Measurements from ENCODE around the gene ADH5.
"Not testable (repeated sequence)": the region's sequence is repeated elsewhere in the genome, so short reads cannot be mapped to it uniquely, and the experiment has no call there.

The ADH5 gene

GRCh38 chr4:99088481-99089365 is at the start of gene ADH5:
Gene ADH5 (minus strand): TSS chr4:99088788. CDS start chr4:99088700, 88 bp downstream.
- DNase-seq (ENCODE audit: low read depth, low spot score), result peak; percentile 94

- DNase-seq (ENCODE audit: low read depth, low spot score), result no peak
These were observed 47.7 kb upstream of the ADH5 start for GRCh38 chr4:99136329-99136728.

- no peak for DNase-seq (ENCODE audit: low read depth, low spot score)
These were observed 47.1 kb upstream of the ADH5 start for GRCh38 chr4:99135541-99136162.

GRCh38 chr4:99134586-99134985 is 46.0 kb upstream of the ADH5 start:
- DNase-seq (ENCODE audit: low read depth, low spot score), result no peak

GRCh38 chr4:99131378-99131777 is 42.8 kb upstream of the ADH5 start:
- no peak for DNase-seq (ENCODE audit: low read depth, low spot score)

- no peak for DNase-seq (ENCODE audit: low read depth, low spot score)
These were observed 37.8 kb upstream of the ADH5 start for GRCh38 chr4:99126376-99126775.

GRCh38 chr4:99121008-99121407 is 32.4 kb upstream of the ADH5 start:
- no peak for DNase-seq (ENCODE audit: low read depth, low spot score)

- DNase-seq (ENCODE audit: low read depth, low spot score), result no peak
These were observed 31.9 kb upstream of the ADH5 start for GRCh38 chr4:99120501-99120900.

GRCh38 chr4:99117876-99118693 is 29.5 kb upstream of the ADH5 start:
- peak; percentile 13 for DNase-seq (ENCODE audit: low read depth, low spot score)

- DNase-seq (ENCODE audit: low read depth, low spot score), result not testable (repeated sequence)
These were observed 28.7 kb upstream of the ADH5 start for GRCh38 chr4:99117122-99117841.

- not testable (repeated sequence) for DNase-seq (ENCODE audit: low read depth, low spot score)
These were observed 20.7 kb upstream of the ADH5 start for GRCh38 chr4:99109286-99109685.

- DNase-seq (ENCODE audit: low read depth, low spot score), result no peak
These were observed 15.6 kb upstream of the ADH5 start for GRCh38 chr4:99104153-99104552.

- DNase-seq (ENCODE audit: low read depth, low spot score), result no peak
These were observed 14.6 kb upstream of the ADH5 start for GRCh38 chr4:99103166-99103565.

GRCh38 chr4:99102634-99103033 is 14.0 kb upstream of the ADH5 start:
- DNase-seq (ENCODE audit: low read depth, low spot score), result peak; percentile 13

- DNase-seq (ENCODE audit: low read depth, low spot score), result peak; percentile 21
These were observed 12.3 kb upstream of the ADH5 start for GRCh38 chr4:99100876-99101275.

- not testable (repeated sequence) for DNase-seq (ENCODE audit: low read depth, low spot score)
These were observed 11.2 kb upstream of the ADH5 start for GRCh38 chr4:99099814-99100213.

- DNase-seq (ENCODE audit: low read depth, low spot score), result no peak
These were observed 10.7 kb upstream of the ADH5 start for GRCh38 chr4:99099311-99099710.

- not testable (repeated sequence) for DNase-seq (ENCODE audit: low read depth, low spot score)
These were observed 3.3 kb upstream of the ADH5 start for GRCh38 chr4:99091841-99092240.

GRCh38 chr4:99091216-99091575 is 2.6 kb upstream of the ADH5 start:
- DNase-seq (ENCODE audit: low read depth, low spot score), result peak; percentile 55

GRCh38 chr4:99090481-99091215 is 2.1 kb upstream of the ADH5 start:
- DNase-seq (ENCODE audit: low read depth, low spot score), result peak; percentile 46

- DNase-seq (ENCODE audit: low read depth, low spot score), result peak; percentile 68
These were observed 552 bp downstream of the ADH5 start for GRCh38 chr4:99088023-99088449.
